ENCODE measurements around the gene PROK2. TPM values are rescaled to one million over a fixed set of nuclear protein-coding genes. Genes with fewer than 3 reads are reported as not detected.

The PROK2 gene
- total RNA-seq, 1 donor = not detected

DNA sequence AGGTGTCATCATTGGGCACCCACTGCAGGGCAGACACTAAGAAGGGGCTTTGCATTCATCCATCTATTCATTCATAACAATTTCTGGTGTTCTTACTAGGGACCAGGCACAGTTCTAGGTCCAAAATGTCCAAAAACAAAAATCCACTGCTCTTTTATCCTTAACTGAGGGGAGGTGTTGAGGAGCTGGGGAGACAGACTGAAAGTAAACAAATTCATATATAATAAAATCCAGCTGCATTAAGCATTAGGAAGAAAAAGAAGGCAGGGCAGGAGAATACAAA, 60.8 kb downstream of the PROK2 start:
- TF ChIP-seq, protein P1, sequence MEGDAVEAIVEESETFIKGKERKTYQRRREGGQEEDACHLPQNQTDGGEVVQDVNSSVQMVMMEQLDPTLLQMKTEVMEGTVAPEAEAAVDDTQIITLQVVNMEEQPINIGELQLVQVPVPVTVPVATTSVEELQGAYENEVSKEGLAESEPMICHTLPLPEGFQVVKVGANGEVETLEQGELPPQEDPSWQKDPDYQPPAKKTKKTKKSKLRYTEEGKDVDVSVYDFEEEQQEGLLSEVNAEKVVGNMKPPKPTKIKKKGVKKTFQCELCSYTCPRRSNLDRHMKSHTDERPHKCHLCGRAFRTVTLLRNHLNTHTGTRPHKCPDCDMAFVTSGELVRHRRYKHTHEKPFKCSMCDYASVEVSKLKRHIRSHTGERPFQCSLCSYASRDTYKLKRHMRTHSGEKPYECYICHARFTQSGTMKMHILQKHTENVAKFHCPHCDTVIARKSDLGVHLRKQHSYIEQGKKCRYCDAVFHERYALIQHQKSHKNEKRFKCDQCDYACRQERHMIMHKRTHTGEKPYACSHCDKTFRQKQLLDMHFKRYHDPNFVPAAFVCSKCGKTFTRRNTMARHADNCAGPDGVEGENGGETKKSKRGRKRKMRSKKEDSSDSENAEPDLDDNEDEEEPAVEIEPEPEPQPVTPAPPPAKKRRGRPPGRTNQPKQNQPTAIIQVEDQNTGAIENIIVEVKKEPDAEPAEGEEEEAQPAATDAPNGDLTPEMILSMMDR (IDR thresholded peaks at IDR 0.05; ENCODE audit: insufficient read depth, low read length) = no peak
- peak overlapping the region; percentile 73 for H3K4me3 ChIP-seq (ENCODE audit: low read depth, low read length)
- DNase-seq (ENCODE audit: low read depth) = no peak

DNA sequence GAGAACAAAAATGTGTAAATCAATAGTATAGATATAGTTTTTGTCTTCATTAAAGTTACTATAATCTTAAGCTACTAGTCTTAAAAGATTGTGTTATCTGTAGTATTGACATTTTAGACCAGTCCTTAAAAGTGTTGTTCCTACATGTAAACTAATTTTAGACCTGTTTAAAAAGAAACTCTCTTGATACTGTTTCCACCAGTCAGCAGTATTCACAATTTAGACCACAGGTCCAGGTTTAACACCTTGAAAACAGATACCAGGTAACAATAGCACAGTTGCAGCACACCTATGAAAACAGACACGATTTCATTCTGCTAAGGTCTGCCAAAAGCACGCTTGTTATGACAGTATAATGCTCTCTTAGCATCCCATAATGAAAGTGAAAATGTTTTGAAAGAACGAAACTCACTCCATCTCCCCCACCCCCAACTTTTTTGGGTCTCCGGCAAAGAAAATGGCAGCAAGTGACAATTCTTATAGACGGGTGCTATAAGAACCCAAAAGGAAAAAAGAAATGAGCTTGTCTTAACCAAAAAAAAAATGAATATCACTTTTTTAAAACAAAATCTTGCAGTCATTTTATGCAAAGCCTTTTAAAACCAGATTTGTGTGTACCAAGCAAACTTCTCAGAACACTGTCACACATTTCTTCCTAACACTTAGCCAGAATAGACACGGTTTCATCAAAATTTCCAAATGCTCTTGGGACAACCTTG, 61.3 kb downstream of the PROK2 start:
- no peak for DNase-seq (ENCODE audit: low read depth)
- H3K4me3 ChIP-seq (ENCODE audit: low read depth, low read length) = no peak overlapping the region
- TF ChIP-seq, protein P1 (IDR thresholded peaks at IDR 0.05; ENCODE audit: insufficient read depth, low read length) = no peak

DNA sequence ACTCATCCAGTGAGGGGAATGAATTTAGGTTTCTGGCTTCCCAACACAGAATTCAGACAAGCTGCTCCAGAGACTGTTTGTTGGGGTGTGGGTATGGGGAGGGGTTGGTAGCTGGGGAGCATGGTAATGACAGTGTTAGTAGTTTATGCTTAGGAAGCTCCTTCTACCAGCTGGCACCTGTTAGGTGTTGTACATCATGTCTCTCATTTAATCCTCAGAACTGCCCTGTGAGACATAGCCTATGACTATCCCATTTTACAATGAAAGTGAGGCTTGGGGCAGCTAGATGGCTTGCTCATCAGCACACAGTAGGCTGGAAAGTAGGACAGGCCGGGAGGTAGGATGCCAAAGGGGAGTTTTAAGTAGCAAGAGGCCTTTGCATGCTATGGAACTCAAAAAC, 62.3 kb downstream of the PROK2 start:
- no peak overlapping the region for H3K4me3 ChIP-seq (ENCODE audit: low read depth, low read length)
- DNase-seq (ENCODE audit: low read depth) = no peak
- TF ChIP-seq, protein P1 (IDR thresholded peaks at IDR 0.05; ENCODE audit: insufficient read depth, low read length) = no peak

Small RNA genes within 50 kb of the gene (small RNA-seq; reads per million reads assigned to genes)
- gene RN7SL271P = not detected

Other genes with a start within 250 kb of the PROK2 start
- gene FOXP1, start 201.4 kb downstream of the PROK2 start, total RNA-seq (ENCODE audit: low replicate concordance) = 43.3 and 115 TPM in 2 replicates
- gene EIF4E3, start 59.7 kb downstream of the PROK2 start, total RNA-seq (ENCODE audit: low replicate concordance) = 2.2 and 2.3 TPM in 2 replicates
- 0.25 TPM in 1 of 2 replicates, not detected in the other for gene GPR27, start 31.3 kb downstream of the PROK2 start, total RNA-seq (ENCODE audit: low replicate concordance)

All from fibroblast of the aortic adventitia (primary cell).